GM15510 (cell line): Measurements from ENCODE around the gene SLC6A4.

Source experiments
- POLR2A ChIP-seq: IDR thresholded peaks from 3 replicates; pipeline ENCODE4 v1.6.1; 2011; ENCODE audit warnings: borderline replicate concordance; ENCODE audit not compliant: insufficient read length; ENCODE audit errors: extremely low read depth

SLC6A4 gene

GRCh38 chr17:30235386-30236296 lies at the start of gene SLC6A4:
SLC6A4 (minus strand) TSS chr17:30235697; CDS start chr17:30221958, 13,739 bp downstream.
- no peak for TF ChIP-seq POLR2A

DNA sequence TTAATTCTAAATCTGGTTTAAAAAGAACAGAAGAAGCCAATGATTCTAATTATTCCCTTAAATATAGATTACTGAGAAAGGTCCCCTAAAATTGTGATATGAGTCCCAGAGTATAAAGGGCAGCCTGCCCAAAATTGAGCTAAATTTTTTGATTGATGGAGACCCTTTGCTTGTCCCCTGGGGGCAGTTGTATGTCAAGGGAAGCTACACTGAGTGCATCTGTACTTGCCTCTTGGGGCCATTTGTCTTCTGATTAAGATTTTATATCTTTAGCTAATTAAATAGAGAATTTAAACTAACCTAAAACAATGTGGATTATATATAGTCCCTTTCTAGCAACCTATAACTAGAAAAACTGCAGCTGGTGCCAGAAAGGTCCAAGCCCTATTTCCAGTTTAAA lies 43.7 kb upstream of the SLC6A4 start:
- TF ChIP-seq POLR2A: no peak

GRCh38 chr17:30278032-30278431 lies 42.5 kb upstream of the SLC6A4 start:
- TF ChIP-seq POLR2A: no peak

- no peak for TF ChIP-seq POLR2A
Observed at GRCh38 chr17:30275911-30276310, 40.4 kb upstream of the SLC6A4 start.

DNA sequence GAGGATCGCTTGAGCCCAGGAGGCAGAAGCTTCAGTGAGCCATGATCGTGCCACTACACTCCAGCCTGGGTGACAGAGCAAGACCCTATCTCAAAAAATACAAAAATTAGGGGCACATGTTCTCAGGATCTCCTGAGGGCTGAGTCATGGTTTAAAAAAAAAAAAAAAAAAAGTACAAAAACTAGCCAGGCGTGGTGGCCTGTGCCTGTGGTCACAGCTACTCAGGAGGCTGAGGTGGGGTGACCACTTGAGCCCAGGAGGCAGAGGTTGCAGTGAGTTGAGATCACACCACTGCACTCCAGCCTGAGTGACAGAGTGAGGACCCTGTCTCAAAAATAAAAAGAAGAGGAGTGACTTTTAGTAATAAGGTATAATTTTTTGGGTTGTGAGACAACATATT lies 39.4 kb upstream of the SLC6A4 start:
- TF ChIP-seq POLR2A: no peak

DNA sequence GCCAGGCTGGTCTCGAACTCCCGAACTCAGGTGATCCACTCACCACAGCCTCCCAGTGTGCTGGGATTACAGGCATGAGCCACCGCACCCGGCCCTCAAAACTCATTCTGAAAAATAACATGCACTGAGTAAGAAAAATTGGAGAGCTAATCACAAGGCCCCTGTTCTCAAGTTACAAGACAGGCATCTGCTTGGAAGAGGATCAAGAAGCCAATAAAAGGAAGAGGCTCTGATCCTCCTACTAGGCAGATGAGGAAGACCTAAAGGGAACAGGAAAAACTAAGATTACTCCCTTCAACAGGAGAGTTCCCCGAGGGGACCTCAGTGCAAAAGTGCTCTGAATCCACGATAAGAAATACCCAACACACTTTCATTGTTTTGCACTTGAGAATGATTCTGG lies 37.9 kb upstream of the SLC6A4 start:
- no peak for TF ChIP-seq POLR2A

DNA sequence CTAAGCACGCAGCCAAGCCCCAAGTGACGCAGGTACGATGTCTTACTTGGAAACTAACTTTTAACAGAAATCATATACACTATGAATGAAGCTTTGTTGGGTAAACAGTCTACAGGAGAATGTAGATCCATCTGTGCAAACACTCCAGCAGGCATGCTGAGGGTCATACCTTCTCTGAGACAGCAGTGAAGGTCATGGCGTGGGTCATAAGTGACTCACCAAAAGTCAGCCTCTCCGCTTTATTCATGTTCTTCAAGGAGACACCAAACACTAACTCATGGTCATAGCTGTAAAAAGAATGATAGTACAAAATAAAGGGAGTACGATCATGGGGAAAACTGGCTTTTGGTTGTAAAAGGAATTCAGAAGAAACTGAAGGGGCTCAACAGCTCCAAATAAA lies 35.6 kb upstream of the SLC6A4 start:
- no peak for TF ChIP-seq POLR2A

GRCh38 chr17:30267625-30268024 lies 32.1 kb upstream of the SLC6A4 start:
- TF ChIP-seq POLR2A: no peak

- no peak for TF ChIP-seq POLR2A
Observed at GRCh38 chr17:30263552-30264333, 28.2 kb upstream of the SLC6A4 start.

- no peak for TF ChIP-seq POLR2A
Observed at GRCh38 chr17:30256756-30257506, 21.4 kb upstream of the SLC6A4 start.

DNA sequence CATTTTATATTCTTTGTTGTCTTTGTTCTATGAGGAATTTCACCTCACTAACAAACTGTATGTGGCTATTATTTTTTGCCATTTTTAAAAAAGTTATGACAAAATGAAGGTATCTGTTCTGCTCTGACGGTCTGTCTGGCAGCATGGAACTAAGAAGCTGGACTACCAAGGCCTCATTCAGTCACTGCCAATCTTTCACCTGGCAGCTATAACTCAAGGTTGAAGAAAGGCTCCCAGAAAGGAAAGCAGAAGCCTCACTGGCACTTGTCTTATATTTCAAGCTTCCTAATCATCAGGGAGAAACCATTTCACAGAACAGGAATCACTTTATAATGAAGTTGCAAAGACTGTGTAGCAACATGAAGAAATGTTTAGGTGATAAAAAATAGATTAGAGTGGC lies 18.7 kb upstream of the SLC6A4 start:
- no peak for TF ChIP-seq POLR2A

DNA sequence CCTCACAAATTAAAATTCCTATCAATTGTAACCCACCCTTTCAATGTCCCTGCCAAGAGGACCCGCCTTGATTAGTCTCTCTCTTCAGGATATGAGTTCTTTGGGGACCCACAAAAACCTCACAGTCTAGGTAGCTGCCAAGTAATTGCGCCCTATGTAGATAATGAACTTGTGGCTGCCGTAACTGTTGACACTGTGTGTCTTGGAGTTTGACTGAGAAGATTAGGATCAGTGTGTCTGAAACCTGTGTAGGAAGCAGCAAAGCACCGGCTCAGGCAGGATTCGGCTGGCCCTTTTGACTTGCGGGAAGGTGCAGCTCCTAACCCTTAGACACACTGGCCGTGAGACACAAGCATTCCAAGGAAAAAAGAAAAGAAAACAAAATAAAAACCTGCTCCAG lies 17.8 kb upstream of the SLC6A4 start:
- no peak for TF ChIP-seq POLR2A

DNA sequence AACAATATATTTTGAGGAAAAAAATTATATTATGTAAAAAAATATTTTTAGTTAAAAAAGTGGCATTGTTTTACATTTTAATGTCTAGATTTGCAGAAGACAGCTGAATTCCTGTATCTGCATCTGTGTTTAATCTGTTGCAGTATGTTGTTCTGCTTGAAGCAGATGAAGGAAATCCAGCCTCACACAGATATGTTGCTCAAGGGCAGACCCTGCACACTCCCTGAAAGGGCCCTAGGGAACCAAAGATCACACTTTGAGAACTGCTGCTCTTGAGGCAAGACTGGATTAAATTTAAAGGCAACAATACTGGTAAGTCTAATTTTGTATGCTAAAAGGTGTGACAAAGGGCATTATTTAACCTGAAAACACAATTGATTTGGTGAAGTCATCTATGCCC lies 16.4 kb upstream of the SLC6A4 start:
- no peak for TF ChIP-seq POLR2A

- no peak for TF ChIP-seq POLR2A
Observed at GRCh38 chr17:30249460-30249859, 14.0 kb upstream of the SLC6A4 start.

DNA sequence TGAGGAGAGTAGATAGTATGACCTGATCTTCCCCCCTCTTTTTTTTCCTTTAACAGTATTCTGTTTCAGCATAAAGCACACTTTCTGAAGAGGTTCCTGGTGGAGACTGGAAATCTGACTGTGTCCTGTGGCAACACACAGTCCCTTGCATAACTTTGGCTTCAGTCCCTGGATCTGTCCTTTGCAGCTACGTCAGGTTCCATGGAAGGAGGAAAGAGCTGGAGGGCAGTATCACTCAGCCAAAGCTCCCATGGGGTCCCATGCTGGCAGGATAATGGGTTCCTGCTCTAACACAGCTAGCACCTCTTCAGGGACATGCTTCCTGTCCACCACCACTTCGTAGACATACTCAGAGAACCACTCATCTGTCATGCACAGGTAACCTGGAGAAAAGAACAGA lies 13.3 kb upstream of the SLC6A4 start:
- no peak for TF ChIP-seq POLR2A
